Endothelial cell of umbilical vein (primary cell): ENCODE measurements around the gene CCDC81. TPM values are rescaled to one million over a fixed set of nuclear protein-coding genes. Genes with fewer than 3 reads are reported as not detected.

Experiments
- BruUV-seq: library from RNA; stranded (reverse); fragments of 400-500 nt; replicated peaks from 2 replicates; lab custom pipeline; 2021; lab: Mats Ljungman, UMichigan
- CTCF ChIA-PET: fragments of 300-600, 350-600 bp; sonication (Branson Sonifier 250); formaldehyde crosslinking; loops from one replicate; lab custom pipeline; 2021; ENCODE audit warnings: antibody characterized with exemption, inconsistent platforms; lab: Charles Lee
- POLR2A ChIA-PET: fragments of 300-600, 350-600 bp; sonication (Branson Sonifier 250); formaldehyde crosslinking; loops from one replicate; lab custom pipeline; 2021; ENCODE audit warnings: antibody characterized with exemption, inconsistent platforms; lab: Charles Lee
- DNase-seq: peaks from one replicate; pipeline ENCODE4 v3.0.0-alpha.2; 2011; ENCODE audit warnings: low read depth, low spot score
- FAIRE-seq: peaks from 2 replicates; lab custom pipeline; 2011; peaks lifted over from hg19 to GRCh38; lab: Jason Lieb, UNC
- H2AFZ ChIP-seq: 2 replicates; pipeline ENCODE4 v1.6.0; 2012; ENCODE audit warnings: low read depth, low read length, control low read depth, inconsistent platforms
- H3K27ac ChIP-seq: 2 replicates; pipeline ENCODE4 v1.5.1; 2011; ENCODE audit warnings: low read depth, mild to moderate bottlenecking, control low read depth, low read length, moderate library complexity; ENCODE audit not compliant: insufficient read depth
- H3K27me3 ChIP-seq, 2 experiments: 2 replicates each; pipeline versions ENCODE4 v1.6.0 to v1.6.1; 2011; ENCODE audit warnings: low read length in 2 of 2, mixed read lengths in 1 of 2; ENCODE audit not compliant: control insufficient read depth in 2 of 2, insufficient read depth in 2 of 2
- H3K36me3 ChIP-seq, 2 experiments: 2 replicates in 1 of 2; 3 replicates in 1 of 2; pipeline ENCODE4 v1.5.1; 2011; ENCODE audit warnings: low read length in 2 of 2, mild to moderate bottlenecking in 1 of 2, moderate library complexity in 1 of 2; ENCODE audit not compliant: control insufficient read depth in 2 of 2, insufficient read depth in 2 of 2; ENCODE audit errors: extremely low read depth in 1 of 2
- H3K4me1 ChIP-seq: 3 replicates; pipeline ENCODE4 v1.5.1; 2011; ENCODE audit warnings: mild to moderate bottlenecking, low read length; ENCODE audit not compliant: control insufficient read depth, insufficient read depth; ENCODE audit errors: extremely low read depth
- H3K4me2 ChIP-seq: 2 replicates; pipeline ENCODE4 v1.6.1; 2011; ENCODE audit warnings: low read length, control low read depth, mixed read lengths; ENCODE audit not compliant: insufficient read depth
- H3K4me3 ChIP-seq, 3 experiments: fragments of 200-600 bp in 1 of 3; sonication (generic), shearing (Covaris generic) in 1 of 3; replicated peaks in 1 of 3; 2 replicates each; pipeline ENCODE4 v1.5.1; 2011 to 2016; ENCODE audit warnings: control low read depth in 3 of 3, low read length in 3 of 3, mild to moderate bottlenecking in 2 of 3, inconsistent platforms in 1 of 3, low read depth in 1 of 3, moderate library complexity in 1 of 3; ENCODE audit not compliant: insufficient read depth in 1 of 3
- H3K79me2 ChIP-seq: 2 replicates; pipeline ENCODE4 v1.6.0; 2012; ENCODE audit warnings: low read length, inconsistent platforms; ENCODE audit not compliant: control insufficient read depth, insufficient read depth
- H3K9ac ChIP-seq: replicated peaks from 2 replicates; pipeline ENCODE3; 2011; ENCODE audit warnings: low read length, control low read depth; ENCODE audit not compliant: insufficient read depth; ENCODE audit errors: extremely low read depth
- H3K9me1 ChIP-seq: replicated peaks from 3 replicates; pipeline ENCODE4 v1.6.0; 2011; ENCODE audit warnings: mild to moderate bottlenecking, low read length; ENCODE audit not compliant: control insufficient read depth, insufficient read depth; ENCODE audit errors: extremely low read depth
- H3K9me3 ChIP-seq: replicated peaks from 2 replicates; pipeline ENCODE4 v1.5.1; 2012; ENCODE audit warnings: low read length, inconsistent platforms; ENCODE audit not compliant: control insufficient read depth, insufficient read depth
- H4K20me1 ChIP-seq: replicated peaks from 2 replicates; pipeline ENCODE3; 2011; ENCODE audit warnings: mild to moderate bottlenecking, low read length; ENCODE audit not compliant: control insufficient read depth, insufficient read depth; ENCODE audit errors: extremely low read depth
- EZH2 ChIP-seq: IDR thresholded peaks from 2 replicates; pipeline ENCODE4 v1.6.1; 2012; ENCODE audit warnings: borderline replicate concordance, low read depth, mild to moderate bottlenecking, moderate library complexity, low read length, inconsistent platforms; ENCODE audit not compliant: severe bottlenecking
- FOS ChIP-seq: IDR thresholded peaks from 2 replicates; pipeline ENCODE4 v1.6.1; 2011; ENCODE audit warnings: mild to moderate bottlenecking, low read length, moderate library complexity, borderline replicate concordance; ENCODE audit not compliant: insufficient read depth
- GATA2 ChIP-seq: IDR thresholded peaks from 2 replicates; pipeline ENCODE4 v1.7.0; 2011; ENCODE audit warnings: low read depth, mild to moderate bottlenecking, moderate library complexity, mixed read lengths, low read length; ENCODE audit not compliant: insufficient read length, insufficient read depth
- JUN ChIP-seq: IDR thresholded peaks from 2 replicates; pipeline ENCODE4 v1.6.1; 2011; ENCODE audit warnings: borderline replicate concordance, low read depth; ENCODE audit not compliant: insufficient read length, insufficient read depth
- MYC ChIP-seq: IDR thresholded peaks from one replicate; pipeline ENCODE4 v1.6.1; 2011; ENCODE audit warnings: mild to moderate bottlenecking, low read depth, low read length
- POLR2A ChIP-seq: IDR thresholded peaks from 2 replicates; pipeline ENCODE4 v1.6.1; 2012; ENCODE audit warnings: low read depth, mild to moderate bottlenecking, control low read depth, low read length
- POLR2AphosphoS5 ChIP-seq: IDR thresholded peaks from 2 replicates; pipeline ENCODE4 v1.6.1; 2012; ENCODE audit warnings: low read depth, mild to moderate bottlenecking, control low read depth, low read length, moderate library complexity; ENCODE audit not compliant: insufficient read depth
- dilution Hi-C: fragments of 300-500 bp; cut with MboI; formaldehyde crosslinking; loops from one replicate; pipeline ENCODE4 v1.15.0; 2019; ENCODE audit warnings: low sequenced_read_pairs; ENCODE audit not compliant: extremely low pct_ligation_motif_present
- intact Hi-C: fragments of 100-400 bp; cut with micrococcal nuclease; formaldehyde crosslinking; loops from one replicate; pipeline ENCODE4 v1.10.0; 2022
- polyA plus RNA-seq, 4 experiments: library from polyadenylated mRNA; depleted of rRNA in 3 of 4; stranded (reverse) in 3 of 4; unstranded in 1 of 4; fragments of >200 nt; gene quantifications; 2 replicates each; pipeline versions ENCODE4 v1.2.1 to v1.2.3, GENCODE V29; 2011 to 2012; ENCODE audit warnings: missing spikeins in 1 of 4
- total RNA-seq: library from RNA; stranded (reverse); gene quantifications from 2 replicates; pipeline ENCODE4 v1.2.3, GENCODE V29; 2021
- TF ChIP-seq, protein P1 (sequence below): IDR thresholded peaks from 2 replicates; pipeline ENCODE4 v1.6.1; 2011; ENCODE audit not compliant: insufficient read depth, insufficient read length
- TF ChIP-seq, protein P2 (sequence below), 2 donors: IDR thresholded peaks; 1 replicate in 1 of 2; 2 replicates in 1 of 2; pipeline ENCODE4 v1.5.1; 2011; ENCODE audit warnings: low read length in 2 of 2, mild to moderate bottlenecking in 2 of 2, moderate library complexity in 2 of 2, control low read depth in 1 of 2, inconsistent platforms in 1 of 2, low read depth in 1 of 2; ENCODE audit not compliant: insufficient read depth in 1 of 2; ENCODE audit errors: extremely low read depth in 1 of 2

The CCDC81 gene
- total and polyA plus RNA-seq, 2 donors (not counting 3 experiments of a cell fraction or from before 2014, with no cell fraction given): 0.57 to 1.1 TPM

DNA sequence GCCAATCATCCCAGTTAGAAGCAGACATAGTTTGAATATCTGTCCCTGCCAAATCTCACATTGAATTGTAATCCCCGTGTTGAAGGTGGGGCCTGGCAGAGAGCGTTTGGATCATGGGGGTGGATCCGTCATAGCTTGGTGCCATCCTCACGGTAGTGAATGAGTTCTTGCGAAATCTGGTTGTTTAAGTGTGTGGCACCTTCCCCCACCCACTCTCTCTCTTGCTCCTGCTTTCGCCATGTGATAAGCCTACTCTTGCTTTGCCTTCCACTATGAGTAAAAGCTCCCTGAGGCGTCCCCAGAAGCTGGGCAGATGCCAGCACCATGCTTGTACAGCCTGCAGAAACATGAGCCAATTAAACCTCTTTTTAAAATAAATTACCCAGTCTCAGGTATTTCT lies 5.0 kb upstream of the CCDC81 start:
- Histone ChIP-seq H3K27me3 (no peaks in the 10 kb centered on the region), H3K4me2 (no peak overlapping the region), H2AFZ (no peak overlapping the region), H3K36me3 (no peaks in the 10 kb centered on the region), H3K9me1 (no peaks in the 10 kb centered on the region), H3K79me2 (no peaks in the 10 kb centered on the region), H3K9me3 (no peaks in the 10 kb centered on the region), H3K4me3 (no peak overlapping the region), H3K27ac (no peak overlapping the region), H4K20me1 (no peaks in the 10 kb centered on the region), H3K9ac (no peak overlapping the region), H3K4me1 (peaks cover 17% of the 10 kb centered on the region)
- BruUV-seq: no TSS peak
- dilution Hi-C loops (no loop called here), intact Hi-C loops (no loop called here)
- TF ChIP-seq MYC (no peak), POLR2A (no peak), GATA2 (no peak), POLR2AphosphoS5 (no peak), FOS (no peak), JUN (no peak), EZH2 (no peak)
- TF ChIP-seq, protein P1, sequence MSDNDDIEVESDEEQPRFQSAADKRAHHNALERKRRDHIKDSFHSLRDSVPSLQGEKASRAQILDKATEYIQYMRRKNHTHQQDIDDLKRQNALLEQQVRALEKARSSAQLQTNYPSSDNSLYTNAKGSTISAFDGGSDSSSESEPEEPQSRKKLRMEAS: no peak
- TF ChIP-seq, protein P2, sequence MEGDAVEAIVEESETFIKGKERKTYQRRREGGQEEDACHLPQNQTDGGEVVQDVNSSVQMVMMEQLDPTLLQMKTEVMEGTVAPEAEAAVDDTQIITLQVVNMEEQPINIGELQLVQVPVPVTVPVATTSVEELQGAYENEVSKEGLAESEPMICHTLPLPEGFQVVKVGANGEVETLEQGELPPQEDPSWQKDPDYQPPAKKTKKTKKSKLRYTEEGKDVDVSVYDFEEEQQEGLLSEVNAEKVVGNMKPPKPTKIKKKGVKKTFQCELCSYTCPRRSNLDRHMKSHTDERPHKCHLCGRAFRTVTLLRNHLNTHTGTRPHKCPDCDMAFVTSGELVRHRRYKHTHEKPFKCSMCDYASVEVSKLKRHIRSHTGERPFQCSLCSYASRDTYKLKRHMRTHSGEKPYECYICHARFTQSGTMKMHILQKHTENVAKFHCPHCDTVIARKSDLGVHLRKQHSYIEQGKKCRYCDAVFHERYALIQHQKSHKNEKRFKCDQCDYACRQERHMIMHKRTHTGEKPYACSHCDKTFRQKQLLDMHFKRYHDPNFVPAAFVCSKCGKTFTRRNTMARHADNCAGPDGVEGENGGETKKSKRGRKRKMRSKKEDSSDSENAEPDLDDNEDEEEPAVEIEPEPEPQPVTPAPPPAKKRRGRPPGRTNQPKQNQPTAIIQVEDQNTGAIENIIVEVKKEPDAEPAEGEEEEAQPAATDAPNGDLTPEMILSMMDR (IDR thresholded peaks at IDR 0.05; ENCODE audit: extremely low read depth in 1 of 2, insufficient read depth in 1 of 2, low read depth in 1 of 2, low read length in 2 of 2): no peak
- ChIA-PET CTCF (interaction anchor here (1.1 to 3.7 kb wide), 3 partner anchors 9 to 49 kb away, joined by 4 to 30 read pairs (median 8); no protein-coding TSS in a partner anchor), POLR2A (no interaction called here)
- no peak for FAIRE-seq
- DNase-seq: no peak
